Cardiac septum (tissue), 1 donor: ENCODE measurements around the gene PSMC5. TPM values are rescaled to one million over a fixed set of nuclear protein-coding genes. Genes with fewer than 3 reads are reported as not detected.
"Not testable (repeated sequence)": the region's sequence is repeated elsewhere in the genome, so short reads cannot be mapped to it uniquely, and the experiment has no call there.

Experiments
- DNase-seq: peaks from one replicate; pipeline ENCODE4 v3.0.0-alpha.2; 2020; ENCODE audit warnings: low spot score
- intact Hi-C: fragments of 100-400 bp; cut with DNase I; formaldehyde crosslinking; loops from one replicate; pipeline ENCODE4 v1.14.0; 2022
- total RNA-seq: library from RNA; stranded (reverse); fragmentation: NEBNext Ultra II Directional; extraction: Animal tissue kit (Norgen Biotek cat#: 25700); gene quantifications from one replicate; pipeline ENCODE4 v1.2.1, GENCODE V29; 2021
- donor health status: DM: no; HTN: no; CAD: no.

The PSMC5 gene
- total RNA-seq, 1 donor from 2014 or later, result 109 TPM

GRCh38 chr17:63835167-63835720 lies 8.0 kb downstream of the PSMC5 start:
- DNase-seq, result no peak
- intact Hi-C loops, result no loop called here

DNA sequence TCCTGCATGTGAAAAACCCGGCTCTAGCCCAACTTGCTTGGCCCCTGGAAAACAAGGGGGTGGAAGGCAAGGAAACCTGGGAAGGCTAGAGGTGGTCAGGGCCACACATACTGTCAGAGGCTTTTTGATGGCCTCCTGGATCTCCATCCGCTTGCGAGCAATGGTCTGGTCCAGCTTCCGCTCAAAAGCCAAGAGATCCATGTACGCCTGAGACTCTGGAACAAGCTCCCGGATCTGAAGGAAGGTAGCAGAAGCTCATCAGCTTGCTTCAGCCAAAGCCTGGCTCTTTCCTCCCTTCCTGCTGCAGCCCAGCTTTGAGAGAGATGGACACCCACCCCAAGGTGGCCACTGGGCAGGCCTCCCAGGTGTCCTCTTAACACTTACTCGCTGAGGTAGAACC lies 9.6 kb downstream of the PSMC5 start:
- intact Hi-C loops, result no loop called here
- no peak for DNase-seq

GRCh38 chr17:63837480-63837879 lies 10.2 kb downstream of the PSMC5 start:
- no peak for DNase-seq

GRCh38 chr17:63837962-63838600 lies 10.8 kb downstream of the PSMC5 start:
- DNase-seq, result no peak
- intact Hi-C loops, result no loop called here

More at GRCh38 chr17:63837480-63837879, 10.2 kb downstream of the PSMC5 start:
- intact Hi-C loops, result no loop called here

GRCh38 chr17:63838631-63839171 lies 11.5 kb downstream of the PSMC5 start:
- peak; percentile 91 for DNase-seq
- intact Hi-C loops, result no loop called here

DNA sequence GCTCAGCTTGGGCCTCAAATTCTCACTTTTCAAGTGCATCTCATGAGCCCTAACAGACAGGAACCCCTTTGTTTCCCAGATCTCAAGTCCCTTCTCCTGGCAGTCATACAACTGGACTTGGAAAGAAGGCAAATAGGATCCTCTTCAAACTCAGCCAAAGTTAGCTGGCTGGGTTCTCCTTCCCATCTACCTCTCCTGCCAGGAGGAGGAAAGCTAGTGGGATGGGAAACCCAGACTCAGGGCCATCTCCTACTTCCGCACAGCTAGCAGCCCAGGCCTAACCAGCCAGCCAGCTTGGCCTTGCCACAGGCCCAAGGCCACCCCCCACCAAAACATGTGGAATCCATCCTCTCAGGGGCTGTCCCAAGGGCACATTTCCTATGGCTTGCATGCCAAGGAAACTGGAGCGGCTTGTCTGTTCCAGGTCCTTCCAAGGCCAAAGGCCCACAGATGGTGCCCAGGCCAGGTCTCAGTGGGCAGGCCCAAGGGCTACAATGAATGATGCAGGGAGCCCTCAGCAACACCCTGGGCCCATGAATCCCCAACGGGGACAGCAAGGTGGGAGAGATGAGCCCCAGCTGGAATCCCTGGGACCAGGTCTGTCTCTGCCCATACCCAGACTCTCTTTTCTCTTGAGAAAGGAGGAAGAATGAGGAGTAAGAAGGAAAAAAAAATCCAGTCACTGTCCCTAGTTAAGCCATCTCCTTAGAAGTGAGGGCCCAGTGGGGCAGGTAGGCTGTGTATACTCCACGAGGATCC lies 13.5 kb downstream of the PSMC5 start:
- intact Hi-C loops, result loop anchor here (10.0 kb wide), 1 partner anchor 664 kb away; the partner anchor contains the start of genes CEP95 and DDX5
- no peak for DNase-seq

DNA sequence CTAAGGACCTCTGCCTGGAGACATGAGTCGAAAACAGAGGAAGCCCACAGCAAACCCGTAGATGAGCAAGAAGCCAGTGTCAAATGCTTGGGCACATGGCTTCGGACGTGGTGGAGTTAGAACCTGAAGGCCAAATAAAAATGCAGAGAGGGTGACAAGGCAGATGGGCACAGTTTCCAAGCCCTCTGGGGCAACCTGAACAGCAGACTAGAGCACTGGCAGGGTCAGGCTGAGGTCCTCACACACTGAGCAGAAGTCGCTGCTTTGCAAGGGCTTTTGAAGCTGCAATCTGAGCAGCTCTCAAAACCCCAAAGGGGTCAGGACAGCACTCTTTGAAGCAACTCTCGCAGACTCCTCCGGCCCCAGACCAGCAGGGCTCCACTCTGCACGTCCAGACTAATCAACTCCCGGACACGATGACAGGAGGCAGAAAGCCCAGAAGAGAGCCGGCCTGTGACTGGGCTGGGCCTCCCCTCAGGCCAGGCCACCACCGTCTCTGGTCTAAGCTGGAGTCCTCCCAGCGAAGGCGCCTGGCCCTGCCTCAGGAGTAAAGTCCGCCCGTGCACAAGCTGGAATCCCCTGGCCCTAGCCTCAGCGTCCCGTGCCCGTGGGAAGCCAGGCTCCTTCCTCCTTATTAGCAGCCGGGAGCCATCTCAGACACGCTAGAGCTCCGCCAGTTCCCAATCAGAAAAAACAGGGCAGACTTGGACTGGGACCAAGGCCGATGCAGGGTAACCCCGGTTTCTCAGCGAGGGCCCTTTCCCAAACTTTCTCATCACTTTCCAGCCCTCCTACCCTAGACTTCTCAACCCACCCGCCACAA lies 14.3 kb downstream of the PSMC5 start:
- intact Hi-C loops, result loop anchor here (10.0 kb wide), 1 partner anchor 663 kb away; the partner anchor contains the start of genes CEP95 and DDX5
- DNase-seq, result peak; percentile 82

GRCh38 chr17:63842173-63842539 lies 14.9 kb downstream of the PSMC5 start:
- intact Hi-C loops, result loop anchor here (10.0 kb wide), 1 partner anchor 663 kb away; the partner anchor contains the start of genes CEP95 and DDX5
- no peak for DNase-seq

DNA sequence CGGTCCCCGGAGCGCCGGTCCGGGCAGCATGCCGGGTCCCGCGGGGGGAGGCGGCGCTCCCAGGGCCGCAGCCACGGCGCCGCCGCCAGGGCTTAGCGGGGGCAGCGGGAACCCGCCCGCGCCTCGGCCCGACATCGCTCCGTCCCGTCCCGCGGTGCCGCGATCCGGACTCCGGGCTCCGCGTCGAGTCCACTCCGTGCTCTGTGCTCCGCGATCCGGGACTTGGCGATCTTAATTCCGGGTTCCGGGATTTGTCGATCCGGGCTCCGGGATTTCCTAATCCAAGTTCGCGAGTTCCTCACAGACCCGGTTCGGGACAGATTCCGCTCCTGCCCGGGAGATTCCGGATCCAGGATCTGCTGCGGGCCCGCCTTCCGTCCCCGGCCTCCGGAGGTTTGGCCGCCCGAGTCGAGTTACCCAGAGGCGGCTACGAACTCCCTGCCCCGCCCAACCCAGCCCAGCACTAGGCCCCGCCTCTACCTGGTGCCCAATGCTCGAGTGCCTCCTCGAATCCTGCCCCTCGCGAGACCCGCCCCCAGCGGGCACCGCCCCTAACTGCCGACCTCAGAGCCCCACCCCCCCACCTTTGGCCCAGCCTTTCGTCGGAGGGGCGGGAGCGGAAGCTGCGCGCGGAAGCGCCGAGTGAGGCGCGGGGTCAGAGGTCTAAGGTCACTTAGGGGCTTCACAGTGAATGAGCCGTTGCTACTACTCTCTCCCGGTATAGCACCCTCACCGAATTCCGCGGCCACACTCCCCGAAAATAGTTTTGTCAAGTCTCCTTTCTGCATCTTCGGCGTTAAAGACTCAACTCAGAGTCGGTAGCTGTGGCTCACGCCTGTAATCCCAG lies 15.5 kb downstream of the PSMC5 start, which contains the start of gene SMARCD2:
Gene SMARCD2 (minus strand): TSS at position 146 of the 847 bp plus-strand sequence. CDS start 11 bp downstream, at position 135.
- DNase-seq, result peak; percentile 100
- intact Hi-C loops, result loop anchor here (10.0 kb wide), 1 partner anchor 662 kb away; the partner anchor contains the start of genes CEP95 and DDX5

DNA sequence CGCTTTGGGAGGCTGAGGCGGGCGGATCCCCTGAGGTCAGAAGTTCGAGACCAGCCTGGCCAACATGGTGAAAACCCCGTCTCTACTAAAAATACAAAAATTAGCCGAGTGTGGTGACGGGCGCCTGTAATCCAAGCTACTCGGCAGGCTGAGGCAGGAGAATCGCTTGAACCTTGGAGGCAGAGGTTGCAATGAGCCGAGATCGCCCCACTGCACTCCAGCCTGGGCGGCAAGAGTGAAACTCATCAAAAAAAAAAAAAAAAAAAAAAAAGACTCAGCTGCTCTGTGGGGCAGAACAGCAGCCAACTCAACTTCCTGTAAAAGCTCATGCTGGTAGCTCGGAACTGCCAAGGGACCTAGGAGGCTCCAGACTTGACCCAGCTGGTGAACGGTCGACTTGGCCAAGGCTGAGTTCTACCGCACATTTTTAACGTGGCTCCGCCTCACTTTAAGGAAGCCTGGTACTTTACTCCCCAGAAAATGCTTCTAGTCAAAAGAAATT lies 16.2 kb downstream of the PSMC5 start:
- intact Hi-C loops, result loop anchor here (10.0 kb wide), 1 partner anchor 661 kb away; the partner anchor contains the start of genes CEP95 and DDX5
- DNase-seq, result not testable (repeated sequence)

DNA sequence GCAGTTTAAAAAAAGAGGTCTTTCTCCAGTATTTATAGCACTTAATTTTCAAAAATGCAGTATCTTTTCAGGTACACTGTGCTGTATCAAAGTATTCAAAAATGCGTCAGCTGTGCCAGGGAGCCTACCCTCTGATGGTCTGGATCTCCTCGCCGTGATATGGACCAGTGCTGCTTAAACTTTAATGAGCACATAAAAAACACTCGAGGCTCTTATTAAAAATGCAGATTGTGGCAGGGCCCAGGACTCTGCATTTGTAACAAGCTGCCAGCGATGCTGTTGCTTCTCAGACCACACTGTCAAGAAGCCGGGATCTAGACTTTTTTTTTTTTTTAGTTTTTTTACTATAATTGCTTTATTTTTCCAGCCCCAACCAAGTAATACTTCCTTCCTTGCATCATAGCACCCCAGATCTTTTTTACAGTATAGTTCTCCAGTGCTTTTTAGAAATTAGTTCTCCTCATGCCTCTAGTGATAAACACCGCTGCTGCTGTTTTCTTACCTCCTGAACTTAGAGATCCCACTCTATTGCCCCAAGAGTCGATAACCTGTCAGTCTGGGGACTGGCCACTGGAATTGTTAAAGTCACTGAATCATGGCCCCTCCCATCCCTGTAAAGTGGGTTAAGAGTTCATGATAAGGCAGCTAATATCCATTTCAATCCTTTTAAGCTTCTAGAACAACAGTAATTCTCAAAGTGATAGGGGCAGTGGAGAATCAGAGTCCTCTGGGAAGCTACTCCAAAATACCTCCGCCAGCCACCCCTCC lies 16.9 kb downstream of the PSMC5 start:
- intact Hi-C loops, result loop anchor here (10.0 kb wide), 1 partner anchor 661 kb away; the partner anchor contains the start of genes CEP95 and DDX5
- DNase-seq, result no peak

- intact Hi-C loops, result loop anchor here (10.0 kb wide), 1 partner anchor 659 kb away; the partner anchor contains the start of genes CEP95 and DDX5
- no peak for DNase-seq
Observed at GRCh38 chr17:63845509-63845908, 18.3 kb downstream of the PSMC5 start.

- intact Hi-C loops, result loop anchor here (10.0 kb wide), 1 partner anchor 657 kb away; the partner anchor contains the start of genes CEP95 and DDX5
- no peak for DNase-seq
Observed at GRCh38 chr17:63847525-63848249, 20.5 kb downstream of the PSMC5 start.

DNA sequence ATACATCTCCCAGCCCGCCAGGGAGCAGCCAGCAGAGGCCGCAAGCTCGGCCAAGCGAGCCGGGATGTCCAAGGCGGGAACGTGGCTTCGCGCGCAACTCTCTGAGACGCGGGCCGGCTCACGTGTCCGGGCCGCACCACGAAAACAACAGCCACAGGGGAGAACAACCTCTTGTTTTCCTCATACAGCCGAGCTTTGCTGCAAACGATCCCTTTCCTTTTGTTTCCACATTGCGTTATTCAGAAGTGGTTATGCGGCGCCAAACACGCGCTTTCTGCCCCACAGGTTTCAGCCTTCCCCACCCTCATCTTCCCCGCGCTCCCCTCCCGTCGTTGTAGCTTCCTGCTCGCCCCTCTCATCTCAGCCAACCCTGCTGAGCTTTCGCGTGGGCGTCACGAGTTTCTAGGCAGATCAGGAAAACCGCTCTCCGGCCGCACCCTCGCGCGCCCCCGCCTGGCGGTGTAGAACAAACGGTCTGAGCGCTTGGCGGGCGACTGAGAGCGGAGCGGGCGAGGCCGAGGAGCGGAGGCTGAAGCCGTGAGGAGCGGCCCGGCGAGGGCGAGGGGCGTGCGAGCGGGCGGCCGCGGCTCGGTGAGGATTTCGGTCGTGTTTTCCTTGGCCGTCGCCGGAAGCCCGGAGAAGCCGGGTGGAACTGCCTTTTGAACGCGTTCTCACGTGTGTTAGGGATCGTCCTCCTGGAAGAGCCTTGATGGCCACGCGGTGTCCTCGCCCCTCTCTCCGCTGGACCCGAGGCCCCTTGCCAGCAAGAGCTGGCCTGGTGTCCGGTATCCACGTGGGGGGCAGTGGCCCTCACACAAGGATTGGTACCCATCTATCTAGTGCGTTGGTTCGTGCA lies 21.8 kb downstream of the PSMC5 start:
- intact Hi-C loops, result loop anchor here (10.0 kb wide), 1 partner anchor 656 kb away; the partner anchor contains the start of genes CEP95 and DDX5
- peak; percentile 97 for DNase-seq

DNA sequence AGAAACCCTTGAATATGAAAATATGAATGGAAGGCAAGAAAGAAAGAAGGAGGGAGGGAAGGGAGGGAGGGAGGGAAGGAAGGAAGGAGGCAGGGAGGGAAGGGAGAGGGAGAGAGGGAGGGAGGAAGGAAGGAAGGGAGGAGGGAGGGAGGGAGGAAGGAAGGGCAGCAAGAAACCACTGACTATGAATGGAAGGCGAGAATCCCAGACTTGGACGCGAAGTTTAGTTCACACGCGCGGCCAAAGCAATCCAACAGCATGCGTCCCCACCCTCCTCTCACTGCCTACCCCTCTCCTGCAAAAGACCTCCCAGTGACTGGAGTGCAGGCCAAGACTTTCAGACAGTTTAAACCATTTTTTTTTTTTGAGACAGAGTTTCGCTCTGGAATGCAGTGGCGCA lies 23.2 kb downstream of the PSMC5 start:
- DNase-seq, result no peak
- intact Hi-C loops, result no loop called here
